GM21528 (cell line): ENCODE results near the gene TCIRG1.

ENCODE experiments used
- ATAC-seq: cut with Tn5 transposase; IDR thresholded peaks from one replicate; pipeline ENCODE4 v1.9.1; 2021; ENCODE audit warnings: mild to moderate bottlenecking, moderate library complexity; ENCODE audit not compliant: unreplicated experiment, low FRiP score

The TCIRG1 gene

GRCh38 chr11:68036141-68036716, 2.6 kb upstream of the TCIRG1 start:
- no peak for ATAC-seq

GRCh38 chr11:68036717-68037239, 2.0 kb upstream of the TCIRG1 start:
- ATAC-seq, result no peak

DNA sequence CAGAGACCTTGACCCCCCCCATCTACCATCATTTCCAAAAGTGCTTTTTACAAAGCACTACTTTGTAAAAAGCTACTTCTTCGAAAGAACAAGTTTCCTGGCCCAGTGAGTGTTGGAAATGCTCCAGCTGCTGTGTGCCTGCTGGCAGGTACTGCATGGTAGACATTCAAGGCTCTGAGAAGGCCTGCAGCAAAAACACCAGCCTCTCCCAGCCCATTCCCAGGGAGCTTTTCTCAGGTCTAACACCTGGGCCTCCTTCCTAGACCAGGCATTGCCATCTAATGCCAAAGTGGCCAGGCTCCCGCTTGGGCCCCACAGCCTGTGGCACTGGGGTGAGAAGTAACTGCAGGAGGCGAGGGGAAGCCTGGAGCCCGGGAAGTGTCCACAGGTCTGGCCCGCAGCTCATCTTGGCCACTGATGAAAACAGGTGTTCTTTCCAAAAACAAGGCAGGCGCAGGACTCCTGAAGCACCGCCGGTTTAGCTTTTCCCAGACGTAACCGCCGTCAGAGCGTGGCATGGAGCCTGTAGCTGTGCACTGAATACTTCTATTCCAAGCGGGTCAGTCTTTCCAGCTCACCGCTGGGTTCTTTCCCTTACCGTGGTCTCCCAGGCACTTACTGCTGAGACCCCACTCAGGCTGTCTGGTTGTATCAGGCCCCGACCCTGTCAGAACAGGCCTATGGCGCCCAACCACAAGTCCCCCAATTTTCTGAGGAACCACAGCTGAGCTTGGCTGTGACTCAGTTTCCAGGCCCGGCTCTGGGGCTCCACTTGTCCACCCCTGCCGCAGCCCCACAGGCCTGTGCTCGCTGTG, 1.2 kb upstream of the TCIRG1 start:
- no peak for ATAC-seq

- ATAC-seq, result no peak
Observed at GRCh38 chr11:68038226-68038717, 553 bp upstream of the TCIRG1 start.

DNA sequence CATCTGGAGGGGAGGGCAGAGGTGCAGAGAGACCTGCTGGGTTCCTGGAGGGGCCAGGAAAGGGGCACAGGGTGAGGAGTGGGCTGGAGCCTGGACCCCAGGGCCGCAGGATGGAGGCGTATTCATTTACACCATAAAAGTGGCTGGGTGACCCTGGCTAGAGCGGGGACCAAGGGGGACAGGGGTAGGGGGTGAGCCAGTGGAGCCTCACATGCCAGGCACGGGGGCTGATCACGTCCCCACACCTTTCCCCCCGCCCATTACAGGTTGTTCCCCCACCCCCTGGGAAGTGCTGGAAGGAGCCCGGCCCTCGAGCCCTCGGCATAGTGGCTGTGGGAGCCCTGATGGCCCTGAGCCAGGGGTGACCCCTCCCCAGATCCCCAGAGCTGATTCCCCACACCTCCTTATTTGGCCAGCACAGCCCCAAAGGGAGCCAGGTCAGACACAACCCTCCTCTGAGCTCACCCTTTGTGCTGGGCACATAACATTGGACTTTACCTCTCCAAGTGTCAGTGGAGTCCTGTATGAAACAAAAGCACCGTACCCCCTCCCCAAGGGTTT, 781 bp downstream of the TCIRG1 start:
- no peak for ATAC-seq

DNA sequence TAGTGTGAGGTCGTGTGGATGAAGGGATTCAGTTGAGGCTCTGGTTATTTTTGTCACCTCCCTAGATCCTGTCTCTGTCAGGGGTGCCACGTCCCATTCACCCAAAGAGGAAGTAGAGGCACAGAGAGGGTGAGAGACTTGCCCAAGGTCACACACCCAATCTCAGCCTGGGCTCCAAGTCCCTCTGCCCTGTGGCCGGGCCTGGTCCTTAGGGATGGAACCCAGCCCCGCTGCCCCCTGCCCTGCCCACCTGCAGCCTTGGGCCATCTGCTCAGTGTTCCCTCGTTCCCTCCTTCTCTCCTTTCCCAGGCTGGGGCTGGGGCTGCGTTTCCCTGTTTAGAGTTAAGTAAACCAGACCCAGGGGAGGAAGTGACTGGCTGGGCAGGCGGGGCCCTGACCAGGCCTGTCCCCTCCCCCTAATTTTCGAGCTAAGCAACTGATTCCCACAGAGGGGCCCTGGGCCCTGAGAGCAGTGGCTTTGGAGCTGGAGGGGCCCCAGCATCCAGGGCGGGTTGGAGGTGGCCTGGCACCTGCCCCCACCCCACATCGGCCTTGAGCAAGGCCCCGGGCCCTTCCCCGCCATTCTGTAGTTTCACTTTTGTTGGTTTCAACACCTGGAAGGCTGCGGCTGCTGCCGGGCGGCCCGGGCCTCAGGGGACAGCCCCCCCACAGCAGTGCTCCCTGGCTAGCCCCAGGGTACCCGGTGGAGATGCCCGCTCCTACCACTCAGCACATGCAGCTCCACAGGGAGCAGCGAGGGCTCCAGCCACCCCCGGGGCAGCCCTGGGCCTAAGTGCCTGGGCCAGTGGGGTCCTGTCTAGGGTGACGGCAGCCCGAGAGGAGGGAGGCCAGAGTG, 1.5 kb downstream of the TCIRG1 start:
- peak; percentile 42 for ATAC-seq

DNA sequence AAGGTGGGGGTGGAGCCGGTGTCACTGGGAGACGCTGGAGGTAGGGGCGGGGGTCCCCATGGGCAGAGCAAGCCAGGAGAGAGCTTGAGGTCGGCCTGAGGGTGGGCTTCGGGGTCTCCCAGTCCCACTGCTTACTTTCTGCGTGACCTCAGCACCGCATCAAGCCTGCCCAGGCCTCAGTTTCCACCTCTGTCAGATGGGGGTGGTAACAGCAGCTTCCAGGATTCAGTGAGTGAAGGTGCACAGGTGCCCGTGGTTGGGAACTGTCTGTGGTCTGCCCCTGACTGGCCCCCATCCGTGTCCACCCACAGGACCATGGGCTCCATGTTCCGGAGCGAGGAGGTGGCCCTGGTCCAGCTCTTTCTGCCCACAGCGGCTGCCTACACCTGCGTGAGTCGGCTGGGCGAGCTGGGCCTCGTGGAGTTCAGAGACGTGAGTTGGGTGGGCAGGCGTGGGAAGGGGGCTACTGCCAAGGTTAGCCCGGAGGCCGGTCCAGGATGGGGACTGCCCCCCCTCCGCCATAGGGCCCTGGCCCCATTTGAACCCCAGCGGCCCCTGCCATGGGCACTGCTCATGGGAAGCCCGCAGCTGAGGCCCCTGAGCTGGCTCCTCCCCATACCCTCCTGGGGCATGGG, 2.2 kb downstream of the TCIRG1 start:
- no peak for ATAC-seq

GRCh38 chr11:68041617-68042218, 2.9 kb downstream of the TCIRG1 start:
- ATAC-seq, result no peak

DNA sequence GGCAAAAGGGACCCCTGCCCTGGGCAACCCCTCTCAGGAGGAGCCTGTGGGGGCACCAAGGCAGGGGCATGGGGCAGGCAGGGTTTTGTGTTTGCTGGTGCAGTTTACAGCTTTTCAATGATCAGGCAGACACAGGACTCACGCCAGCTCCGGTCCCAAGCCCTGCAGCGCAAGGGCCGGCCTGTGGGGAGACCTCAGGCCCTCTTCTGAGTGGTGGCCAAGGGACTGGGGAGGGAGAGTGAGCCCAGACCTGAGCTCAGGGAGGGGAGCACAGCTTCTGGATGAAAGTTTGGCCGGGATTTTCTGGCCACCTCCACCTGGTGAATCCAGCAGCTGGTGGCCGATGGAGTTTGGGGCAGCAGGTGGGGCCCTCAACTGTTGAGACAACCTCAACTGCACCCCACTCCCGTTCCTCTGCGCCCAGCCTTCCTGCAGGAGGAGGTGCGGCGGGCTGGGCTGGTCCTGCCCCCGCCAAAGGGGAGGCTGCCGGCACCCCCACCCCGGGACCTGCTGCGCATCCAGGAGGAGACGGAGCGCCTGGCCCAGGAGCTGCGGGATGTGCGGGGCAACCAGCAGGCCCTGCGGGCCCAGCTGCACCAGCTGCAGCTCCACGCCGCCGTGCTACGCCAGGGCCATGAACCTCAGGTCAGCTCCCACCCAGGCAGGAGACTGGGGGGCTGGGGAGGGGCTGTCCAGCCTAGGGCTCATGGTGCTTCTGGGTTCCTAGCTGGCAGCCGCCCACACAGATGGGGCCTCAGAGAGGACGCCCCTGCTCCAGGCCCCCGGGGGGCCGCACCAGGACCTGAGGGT, 3.6 kb downstream of the TCIRG1 start:
- ATAC-seq, result no peak

DNA sequence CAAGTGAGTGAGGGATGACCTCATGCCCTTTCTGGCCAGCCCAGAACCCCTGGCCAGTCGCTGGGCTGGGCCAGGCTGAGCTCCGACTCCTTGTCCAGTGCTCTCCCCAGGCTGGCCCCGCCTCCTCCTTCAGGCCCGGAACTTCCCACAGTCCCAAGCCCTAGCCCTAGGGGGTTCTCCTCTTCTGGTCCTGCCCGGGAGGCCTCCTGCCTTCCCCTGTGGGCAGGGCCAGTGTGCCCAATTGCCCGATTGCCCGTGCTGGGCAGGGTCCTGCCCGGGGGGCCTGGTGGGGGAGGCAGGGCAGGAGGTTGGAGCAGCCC, 4.2 kb downstream of the TCIRG1 start:
- ATAC-seq, result no peak

GRCh38 chr11:68043349-68044144, 4.7 kb downstream of the TCIRG1 start:
- ATAC-seq, result no peak

DNA sequence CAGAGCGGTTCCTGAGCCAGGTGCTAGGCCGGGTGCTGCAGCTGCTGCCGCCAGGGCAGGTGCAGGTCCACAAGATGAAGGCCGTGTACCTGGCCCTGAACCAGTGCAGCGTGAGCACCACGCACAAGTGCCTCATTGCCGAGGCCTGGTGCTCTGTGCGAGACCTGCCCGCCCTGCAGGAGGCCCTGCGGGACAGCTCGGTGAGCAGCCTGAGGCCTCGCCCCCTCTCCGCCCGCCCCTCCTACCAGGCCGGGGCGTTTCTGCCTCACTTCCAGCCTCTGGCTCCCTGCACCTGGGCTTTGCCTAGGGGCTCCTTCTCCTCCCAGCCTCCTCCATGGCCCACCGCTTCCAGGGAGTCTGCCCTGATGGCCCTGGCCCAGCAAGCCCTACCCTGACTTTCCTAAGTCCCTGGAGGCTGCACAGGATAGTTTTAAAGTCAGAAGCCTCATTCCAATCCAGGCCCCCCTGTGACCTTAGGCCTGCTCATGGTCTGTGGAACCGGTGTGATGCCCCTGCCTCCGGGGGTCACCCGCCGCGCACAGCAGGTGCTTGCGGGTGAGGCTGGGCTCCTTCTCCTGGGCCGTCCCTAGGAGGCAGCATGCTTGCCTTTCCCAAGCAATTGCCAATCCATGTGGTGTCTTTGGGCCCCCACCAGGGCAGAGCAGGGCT, 5.5 kb downstream of the TCIRG1 start:
- ATAC-seq, result no peak

GRCh38 chr11:68044898-68045351, 6.1 kb downstream of the TCIRG1 start:
- ATAC-seq, result no peak

DNA sequence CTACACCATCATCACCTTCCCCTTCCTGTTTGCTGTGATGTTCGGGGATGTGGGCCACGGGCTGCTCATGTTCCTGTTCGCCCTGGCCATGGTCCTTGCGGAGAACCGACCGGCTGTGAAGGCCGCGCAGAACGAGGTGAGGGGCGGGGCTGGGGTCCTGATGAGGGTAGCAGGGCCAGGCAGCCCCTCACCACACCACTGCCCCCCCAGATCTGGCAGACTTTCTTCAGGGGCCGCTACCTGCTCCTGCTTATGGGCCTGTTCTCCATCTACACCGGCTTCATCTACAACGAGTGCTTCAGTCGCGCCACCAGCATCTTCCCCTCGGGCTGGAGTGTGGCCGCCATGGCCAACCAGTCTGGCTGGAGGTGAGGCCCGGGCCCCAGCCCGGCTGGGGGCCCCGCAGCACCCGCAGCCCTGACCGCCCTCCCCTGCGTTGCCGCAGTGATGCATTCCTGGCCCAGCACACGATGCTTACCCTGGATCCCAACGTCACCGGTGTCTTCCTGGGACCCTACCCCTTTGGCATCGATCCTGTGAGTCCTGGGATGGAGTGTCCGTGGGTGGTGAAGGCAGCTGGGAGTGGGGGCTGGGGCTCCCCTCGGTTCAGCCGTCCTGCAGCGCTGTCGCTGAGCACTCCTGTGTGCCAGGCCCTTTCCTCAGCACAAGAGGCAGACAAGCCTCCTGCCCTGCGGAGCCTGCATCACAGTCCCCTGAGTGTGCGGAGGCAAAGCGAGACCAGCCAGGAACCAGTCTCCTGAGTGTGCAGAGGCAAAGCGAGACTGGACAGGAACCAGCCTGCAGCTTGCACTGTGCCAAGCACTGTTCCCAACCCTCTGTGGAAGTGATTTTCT, 8.8 kb downstream of the TCIRG1 start:
- ATAC-seq, result no peak

DNA sequence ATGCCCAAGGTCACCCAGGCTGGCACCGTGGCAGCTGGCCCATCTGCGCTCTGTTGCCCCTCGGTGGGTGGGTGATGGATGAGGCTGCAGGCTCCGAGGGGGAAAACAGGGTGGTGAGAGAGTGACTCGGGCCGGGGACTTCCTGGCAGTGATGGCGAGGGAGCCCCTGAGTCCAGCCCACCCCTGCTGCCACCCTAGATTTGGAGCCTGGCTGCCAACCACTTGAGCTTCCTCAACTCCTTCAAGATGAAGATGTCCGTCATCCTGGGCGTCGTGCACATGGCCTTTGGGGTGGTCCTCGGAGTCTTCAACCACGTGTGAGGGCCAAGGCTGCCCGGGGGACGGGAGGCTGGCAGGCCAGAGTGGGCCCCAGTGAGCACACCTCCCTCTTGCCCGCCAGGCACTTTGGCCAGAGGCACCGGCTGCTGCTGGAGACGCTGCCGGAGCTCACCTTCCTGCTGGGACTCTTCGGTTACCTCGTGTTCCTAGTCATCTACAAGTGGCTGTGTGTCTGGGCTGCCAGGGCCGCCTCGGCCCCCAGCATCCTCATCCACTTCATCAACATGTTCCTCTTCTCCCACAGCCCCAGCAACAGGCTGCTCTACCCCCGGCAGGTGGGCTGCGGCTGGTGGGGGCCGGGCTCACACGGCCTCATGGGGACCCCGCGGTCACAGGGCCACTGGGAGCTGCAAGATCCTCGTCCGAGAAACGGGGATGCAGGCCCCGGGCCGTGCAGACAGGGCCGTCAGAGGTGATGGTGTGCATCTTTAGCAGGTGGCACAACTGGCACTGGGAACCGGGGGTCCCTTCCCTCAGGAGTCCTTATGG, 10.1 kb downstream of the TCIRG1 start:
- no peak for ATAC-seq
